C4-2B (cell line): ENCODE results near the gene FAM124A.

ENCODE experiments used
- H3K27ac ChIP-seq: fragments of 450-650 bp; 2 replicates; pipeline ENCODE4 v1.5.1; 2017
- ZFX ChIP-seq: fragments of 450-650 bp; IDR thresholded peaks from 2 replicates; pipeline ENCODE4 v1.6.1; 2017
- TF ChIP-seq, protein P1 (sequence below): fragments of 450-650 bp; conservative IDR thresholded peaks from 2 replicates; pipeline ENCODE4 v1.5.1; 2017; ENCODE audit warnings: mild to moderate bottlenecking

Gene FAM124A

DNA sequence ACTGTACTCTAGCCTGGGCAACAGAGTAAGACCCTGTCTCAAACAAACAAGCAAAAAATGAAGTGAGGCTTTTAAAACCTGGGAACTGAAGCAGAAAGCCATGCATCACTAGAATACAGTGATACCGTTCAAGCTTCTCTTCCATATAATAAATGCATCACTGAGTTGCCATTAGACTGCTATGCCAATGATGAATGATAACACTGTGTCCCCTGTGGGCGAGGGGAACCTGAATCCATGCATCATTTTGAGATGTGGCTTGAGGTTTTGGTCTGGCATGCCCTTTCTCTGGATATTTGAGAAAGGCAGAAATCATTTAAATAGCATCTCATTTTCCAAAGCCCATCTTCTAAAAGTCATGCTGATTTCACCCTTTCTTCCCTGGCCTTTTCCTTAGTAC is 1.5 kb upstream of the FAM124A start:
- no peak overlapping the region for H3K27ac ChIP-seq
- no peak for TF ChIP-seq ZFX
- TF ChIP-seq, protein P1, sequence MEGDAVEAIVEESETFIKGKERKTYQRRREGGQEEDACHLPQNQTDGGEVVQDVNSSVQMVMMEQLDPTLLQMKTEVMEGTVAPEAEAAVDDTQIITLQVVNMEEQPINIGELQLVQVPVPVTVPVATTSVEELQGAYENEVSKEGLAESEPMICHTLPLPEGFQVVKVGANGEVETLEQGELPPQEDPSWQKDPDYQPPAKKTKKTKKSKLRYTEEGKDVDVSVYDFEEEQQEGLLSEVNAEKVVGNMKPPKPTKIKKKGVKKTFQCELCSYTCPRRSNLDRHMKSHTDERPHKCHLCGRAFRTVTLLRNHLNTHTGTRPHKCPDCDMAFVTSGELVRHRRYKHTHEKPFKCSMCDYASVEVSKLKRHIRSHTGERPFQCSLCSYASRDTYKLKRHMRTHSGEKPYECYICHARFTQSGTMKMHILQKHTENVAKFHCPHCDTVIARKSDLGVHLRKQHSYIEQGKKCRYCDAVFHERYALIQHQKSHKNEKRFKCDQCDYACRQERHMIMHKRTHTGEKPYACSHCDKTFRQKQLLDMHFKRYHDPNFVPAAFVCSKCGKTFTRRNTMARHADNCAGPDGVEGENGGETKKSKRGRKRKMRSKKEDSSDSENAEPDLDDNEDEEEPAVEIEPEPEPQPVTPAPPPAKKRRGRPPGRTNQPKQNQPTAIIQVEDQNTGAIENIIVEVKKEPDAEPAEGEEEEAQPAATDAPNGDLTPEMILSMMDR, result no peak

DNA sequence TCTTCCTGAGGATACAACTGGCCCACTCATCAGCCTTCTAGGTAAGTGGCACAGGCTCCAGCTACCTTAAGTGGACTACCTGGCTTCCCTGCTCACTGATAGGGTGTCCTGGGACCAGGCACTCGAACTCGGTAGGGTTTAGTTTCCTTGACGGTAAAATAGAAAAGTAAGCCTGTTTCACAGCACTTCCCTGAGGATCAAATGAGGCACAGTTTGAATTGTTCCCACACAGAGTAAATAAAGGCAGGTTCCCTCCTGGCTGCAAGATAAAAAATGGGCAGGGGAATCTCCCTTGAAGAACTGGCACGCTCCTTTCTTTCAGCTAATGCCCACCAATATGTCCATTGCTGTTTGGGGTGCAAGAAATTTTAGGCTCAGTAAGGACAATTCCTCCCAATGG is 1.1 kb upstream of the FAM124A start:
- no peak overlapping the region for H3K27ac ChIP-seq
- TF ChIP-seq ZFX, result no peak
- TF ChIP-seq, protein P1, result no peak

DNA sequence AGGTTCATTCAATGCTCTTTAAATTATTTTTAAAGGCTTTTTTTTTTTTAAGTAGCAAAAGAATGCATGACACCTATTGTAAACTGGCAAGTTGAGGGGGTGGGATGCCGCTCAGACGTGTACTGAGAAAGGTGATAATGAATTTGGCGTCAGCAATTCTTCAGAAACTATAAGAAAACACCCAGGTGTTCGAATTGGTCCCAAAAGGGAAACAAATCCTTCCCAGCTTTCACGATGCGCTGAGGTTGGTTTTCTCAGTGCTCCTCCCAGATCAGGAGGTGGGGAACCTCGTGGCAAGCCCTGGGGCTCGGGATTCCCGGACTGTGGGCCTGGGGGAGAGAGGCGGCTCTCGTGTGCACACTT is 543 bp upstream of the FAM124A start:
- peak overlapping the region; percentile 51 for H3K27ac ChIP-seq
- TF ChIP-seq, protein P1, result no peak
- no peak for TF ChIP-seq ZFX

DNA sequence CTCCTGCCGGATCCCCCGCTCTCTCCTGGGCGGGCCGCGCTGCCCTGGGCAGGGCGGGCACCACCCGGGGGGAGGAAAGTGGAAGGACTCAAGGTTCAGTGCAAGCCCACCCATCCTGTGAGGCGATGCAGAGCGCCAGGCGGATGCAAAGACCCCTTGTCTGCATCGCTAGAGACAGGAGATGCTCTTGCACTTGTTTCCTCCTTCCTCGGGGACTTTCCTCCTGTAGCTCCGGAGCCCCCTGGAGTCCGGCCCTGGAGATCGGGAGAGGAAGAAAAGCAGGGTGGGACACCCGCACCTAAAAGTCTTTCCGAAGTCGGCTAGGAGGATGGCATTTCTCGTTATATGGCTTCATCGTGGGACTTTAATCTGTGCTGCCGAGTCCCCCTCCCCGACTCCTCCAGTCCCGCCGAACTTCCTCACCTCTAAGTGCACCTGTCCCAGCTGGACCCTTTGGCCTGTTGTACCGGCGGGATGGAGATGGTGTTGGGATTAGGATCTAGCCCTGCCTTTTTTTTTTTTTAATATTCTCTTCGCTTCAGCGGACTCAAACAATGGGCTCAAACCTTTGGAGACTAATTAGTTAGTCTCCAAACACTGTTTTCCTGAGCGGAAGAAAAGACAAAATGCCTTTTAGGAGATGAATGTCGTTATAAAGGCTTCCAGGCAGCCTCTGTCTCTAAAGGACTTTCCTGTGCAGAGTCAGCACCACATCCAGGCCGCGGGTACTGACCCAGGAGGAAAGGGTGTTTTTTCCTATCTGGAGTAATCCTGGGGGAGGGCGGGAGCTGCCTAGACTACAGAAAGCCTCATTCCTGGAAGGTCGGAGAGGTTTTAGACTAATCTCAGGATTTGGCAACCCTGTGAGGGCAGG is 725 bp downstream of the FAM124A start:
- TF ChIP-seq, protein P1, result no peak; the same call in none of the 2 replicates
- TF ChIP-seq ZFX, result 0 out of 2 replicates have a peak, but pooled peaks have one; percentile 17
- peak overlapping the region; percentile 51 for H3K27ac ChIP-seq

DNA sequence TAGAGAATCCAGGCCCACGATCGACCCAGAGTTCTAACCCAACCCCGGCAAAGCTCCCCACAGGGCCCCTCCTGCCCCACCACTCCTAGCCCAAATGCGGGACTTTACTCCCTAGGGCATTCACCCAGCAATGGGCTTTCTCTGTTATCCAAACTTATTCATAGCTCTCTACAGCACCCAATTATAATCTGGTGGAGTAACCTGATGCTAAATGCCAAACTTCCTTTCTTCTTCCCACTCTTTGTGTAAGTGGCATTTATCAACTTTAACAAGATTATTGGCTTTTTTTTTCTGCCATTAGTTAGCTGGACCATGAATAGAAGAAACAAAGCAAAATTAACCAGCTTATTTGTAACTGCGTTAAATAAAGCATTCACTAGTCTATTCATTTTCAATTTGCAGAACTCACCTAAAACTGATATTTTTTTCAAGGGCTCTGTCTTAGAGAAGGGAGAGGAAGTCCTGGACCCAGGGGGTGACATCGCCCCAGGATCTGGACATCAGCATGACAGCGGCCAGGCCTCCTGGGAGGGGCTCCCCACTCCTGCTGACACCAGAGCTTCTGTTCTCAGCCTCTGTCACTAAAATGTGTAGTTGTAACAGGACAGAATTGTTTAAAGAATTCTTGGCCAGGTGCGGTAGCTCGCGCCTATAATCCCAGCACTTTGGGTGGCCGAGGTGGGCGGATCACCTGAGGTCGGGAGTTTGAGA is 1.5 kb downstream of the FAM124A start:
- H3K27ac ChIP-seq, result no peak overlapping the region
- TF ChIP-seq, protein P1, result no peak
- no peak for TF ChIP-seq ZFX

DNA sequence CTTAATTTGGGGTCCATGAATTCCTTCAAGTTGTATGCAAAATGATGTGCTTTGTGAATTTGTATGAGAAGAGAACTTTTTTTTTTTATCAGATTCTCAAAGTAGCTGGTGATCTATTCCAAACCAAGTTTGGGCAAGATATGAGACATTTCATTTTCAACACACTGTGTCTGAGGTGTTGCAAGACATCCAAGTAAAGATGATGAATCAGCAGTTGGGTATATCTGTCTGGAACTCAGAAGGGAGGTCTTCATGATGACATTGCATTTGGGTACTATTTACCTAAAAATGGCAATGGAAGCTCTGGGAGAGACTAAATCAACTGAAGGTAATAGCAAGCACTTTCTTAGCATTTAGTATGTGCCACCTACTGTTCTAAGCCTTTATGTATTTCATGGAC is 2.8 kb downstream of the FAM124A start:
- no peak overlapping the region for H3K27ac ChIP-seq
- no peak for TF ChIP-seq ZFX
- TF ChIP-seq, protein P1, result no peak

DNA sequence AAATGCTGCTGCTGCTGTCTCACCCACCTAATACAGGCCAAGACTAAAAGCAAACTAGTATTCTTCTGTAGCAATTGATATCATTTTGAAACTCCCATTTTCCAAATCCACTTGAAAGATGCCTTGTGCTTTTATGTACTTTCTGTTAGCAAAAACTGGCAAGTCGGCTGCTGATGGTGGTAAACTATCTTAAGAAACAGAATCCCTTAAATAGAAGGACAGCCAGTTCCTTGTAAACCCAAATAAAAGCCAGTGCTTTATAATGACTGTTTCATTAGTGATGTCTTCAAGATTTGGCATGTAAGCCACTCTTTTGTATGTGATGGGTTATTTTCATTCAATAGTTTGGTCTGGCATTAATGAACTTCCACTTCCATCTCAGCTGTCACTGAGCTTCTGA is 5.2 kb downstream of the FAM124A start:
- H3K27ac ChIP-seq, result no peak overlapping the region
- TF ChIP-seq, protein P1, result no peak
- TF ChIP-seq ZFX, result no peak
